Measurements from ENCODE around the gene SEL1L3. TPM values are rescaled to one million over a fixed set of nuclear protein-coding genes. Genes with fewer than 3 reads are reported as not detected.

SEL1L3 gene
- total RNA-seq, 1 experiment from 2014 or later, result 28.1 TPM

GRCh38 chr4:25818371-25818871, 44.4 kb downstream of the SEL1L3 start:
- intact Hi-C loops (cut with micrococcal nuclease), result no loop called here
- ChIA-PET CTCF (no interaction called here), POLR2A (interaction anchor here (0.8 to 0.9 kb wide), 2 partner anchors 23 to 36 kb away, joined by 3 read pairs; no protein-coding TSS in a partner anchor)
- no peaks in the 10 kb centered on the region for H3K36me3 Mint-ChIP-seq (ENCODE audit: insufficient read depth, unreplicated experiment)
- H3K27ac Mint-ChIP-seq (ENCODE audit: low read depth, unreplicated experiment), result no peak overlapping the region
- no peak overlapping the region for H3K4me3 Mint-ChIP-seq (ENCODE audit: unreplicated experiment)
- no peaks in the 10 kb centered on the region for H3K27me3 Mint-ChIP-seq (ENCODE audit: insufficient read depth, unreplicated experiment)
- no TSS peak for BruUV-seq (replicated peaks)
- H3K4me1 Mint-ChIP-seq (ENCODE audit: insufficient read depth, unreplicated experiment), result peaks cover 12% of the 10 kb centered on the region
- H3K9me3 Mint-ChIP-seq (ENCODE audit: unreplicated experiment), result no peaks in the 10 kb centered on the region
- no peak for TF ChIP-seq CTCF (IDR thresholded peaks at IDR 0.05; ENCODE audit: unreplicated experiment)
- DNase-seq (ENCODE audit: unreplicated experiment), result no peak

GRCh38 chr4:25817059-25817681, 45.6 kb downstream of the SEL1L3 start:
- Mint-ChIP-seq H3K4me3 (ENCODE audit: unreplicated experiment) (no peak overlapping the region), H3K36me3 (ENCODE audit: insufficient read depth, unreplicated experiment) (peaks cover 6% of the 10 kb centered on the region), H3K4me1 (ENCODE audit: insufficient read depth, unreplicated experiment) (peaks cover 16% of the 10 kb centered on the region), H3K27me3 (ENCODE audit: insufficient read depth, unreplicated experiment) (no peaks in the 10 kb centered on the region), H3K27ac (ENCODE audit: low read depth, unreplicated experiment) (no peak overlapping the region), H3K9me3 (ENCODE audit: unreplicated experiment) (no peaks in the 10 kb centered on the region)
- no peak for DNase-seq (ENCODE audit: unreplicated experiment)
- no peak for TF ChIP-seq CTCF (IDR thresholded peaks at IDR 0.05; ENCODE audit: unreplicated experiment)
- POLR2A ChIA-PET, result no interaction called here
- CTCF ChIA-PET, result interaction anchor here (0.9 to 1.0 kb wide), 2 partner anchors 11 to 14 kb away, joined by 4 read pairs; no protein-coding TSS in a partner anchor
- intact Hi-C loops (cut with micrococcal nuclease), result no loop called here
- no TSS peak for BruUV-seq (replicated peaks)

- Mint-ChIP-seq H3K4me3 (ENCODE audit: unreplicated experiment) (no peak overlapping the region), H3K36me3 (ENCODE audit: insufficient read depth, unreplicated experiment) (peaks cover 6% of the 10 kb centered on the region), H3K27ac (ENCODE audit: low read depth, unreplicated experiment) (no peak overlapping the region), H3K4me1 (ENCODE audit: insufficient read depth, unreplicated experiment) (peaks cover 16% of the 10 kb centered on the region), H3K27me3 (ENCODE audit: insufficient read depth, unreplicated experiment) (no peaks in the 10 kb centered on the region), H3K9me3 (ENCODE audit: unreplicated experiment) (no peaks in the 10 kb centered on the region)
- DNase-seq (ENCODE audit: unreplicated experiment), result no peak
- ChIA-PET CTCF (interaction anchor here (1.0 kb wide), 1 partner anchor 11 kb away, joined by 4 read pairs; no protein-coding TSS in a partner anchor), POLR2A (no interaction called here)
- no TSS peak for BruUV-seq (replicated peaks)
- TF ChIP-seq CTCF (IDR thresholded peaks at IDR 0.05; ENCODE audit: unreplicated experiment), result no peak
- intact Hi-C loops (cut with micrococcal nuclease), result no loop called here
These were observed 46.2 kb downstream of the SEL1L3 start for GRCh38 chr4:25816591-25817058.

- Mint-ChIP-seq H3K4me3 (ENCODE audit: unreplicated experiment) (no peak overlapping the region), H3K4me1 (ENCODE audit: insufficient read depth, unreplicated experiment) (peaks cover 16% of the 10 kb centered on the region), H3K27ac (ENCODE audit: low read depth, unreplicated experiment) (no peak overlapping the region), H3K9me3 (ENCODE audit: unreplicated experiment) (no peaks in the 10 kb centered on the region), H3K36me3 (ENCODE audit: insufficient read depth, unreplicated experiment) (peaks cover 6% of the 10 kb centered on the region), H3K27me3 (ENCODE audit: insufficient read depth, unreplicated experiment) (no peaks in the 10 kb centered on the region)
- CTCF ChIA-PET, result interaction anchor here (0.6 kb wide), 1 partner anchor 44 kb away, joined by 3 read pairs; no protein-coding TSS in a partner anchor
- POLR2A ChIA-PET, result no interaction called here
- no peak for TF ChIP-seq CTCF (IDR thresholded peaks at IDR 0.05; ENCODE audit: unreplicated experiment)
- BruUV-seq (replicated peaks), result no TSS peak
- DNase-seq (ENCODE audit: unreplicated experiment), result no peak
- intact Hi-C loops (cut with micrococcal nuclease), result no loop called here
These were observed 47.2 kb downstream of the SEL1L3 start for GRCh38 chr4:25815586-25815985.
